ENCODE data around the gene SERPINE1.

SERPINE1 gene

DNA sequence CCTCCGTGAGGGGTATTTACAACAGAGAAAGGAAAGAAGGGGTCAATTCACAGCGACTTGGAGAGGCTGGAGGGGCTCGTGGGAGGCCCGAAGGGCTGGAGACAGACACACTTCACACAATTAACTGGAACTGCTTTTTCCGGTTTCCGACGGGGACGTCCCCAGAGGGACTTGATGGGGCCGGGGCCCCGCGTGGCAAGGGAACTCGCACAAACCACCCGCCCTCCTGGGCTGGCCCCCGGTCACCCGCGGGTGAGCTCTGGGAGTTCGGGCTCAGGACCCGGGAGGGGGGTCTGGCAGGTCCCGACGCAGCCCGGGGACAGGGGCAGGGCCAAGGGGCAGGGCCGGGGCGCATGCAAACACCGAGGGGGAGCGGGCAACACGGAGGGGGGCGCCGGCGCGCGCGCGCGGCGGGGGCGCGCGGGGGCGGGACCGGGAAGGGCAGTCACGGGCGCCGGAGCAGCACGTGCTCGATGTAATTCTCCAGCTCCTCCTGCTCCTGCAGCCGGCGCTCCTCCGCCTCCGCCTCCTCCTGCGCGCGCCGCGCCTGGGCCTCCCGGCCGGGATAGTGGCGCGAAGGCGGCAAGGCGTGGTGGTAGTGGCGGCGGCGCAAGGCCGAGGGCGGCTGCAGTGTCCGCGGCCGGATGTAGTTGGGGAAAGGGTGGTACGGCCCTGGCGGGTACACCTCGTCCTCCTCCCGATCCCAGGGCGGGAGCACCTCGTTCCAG, 35.8 kb downstream of the SERPINE1 start:
- no peaks in the 10 kb centered on the region for H3K9me3 ChIP-seq (ENCODE audit: low read length)
- H3K36me3 ChIP-seq (ENCODE audit: insufficient read depth, low read length), result peaks cover 16% of the 10 kb centered on the region
- H3K4me3 ChIP-seq (ENCODE audit: low read depth in 1 of 2, low read length in 2 of 2), result no peak overlapping the region
- H3K9ac ChIP-seq (ENCODE audit: low read length), result no peak overlapping the region
- H3K27ac ChIP-seq (ENCODE audit: low read depth, low read length), result no peak overlapping the region
- H3K4me1 ChIP-seq (ENCODE audit: insufficient read depth, low read length), result peaks cover 11% of the 10 kb centered on the region
- peaks cover 31 to 60% of the 10 kb centered on the region in 2 donors for H3K27me3 ChIP-seq (ENCODE audit: control insufficient read depth in 1 of 2, insufficient read depth in 2 of 2, low read length in 2 of 2)

GRCh38 chr7:101163279-101164070, 36.6 kb downstream of the SERPINE1 start:
- Histone ChIP-seq H3K36me3 (ENCODE audit: insufficient read depth, low read length) (peaks cover 9% of the 10 kb centered on the region), H3K9me3 (ENCODE audit: low read length) (no peaks in the 10 kb centered on the region), H3K27me3 (ENCODE audit: control insufficient read depth in 1 of 2, insufficient read depth in 2 of 2, low read length in 2 of 2) (peaks cover 39 to 68% of the 10 kb centered on the region in 2 donors), H3K9ac (ENCODE audit: low read length) (no peak overlapping the region), H3K27ac (ENCODE audit: low read depth, low read length) (no peak overlapping the region), H3K4me3 (ENCODE audit: low read depth in 1 of 2, low read length in 2 of 2) (no peak overlapping the region), H3K4me1 (ENCODE audit: insufficient read depth, low read length) (peaks cover 11% of the 10 kb centered on the region)

- Histone ChIP-seq H3K9ac (ENCODE audit: low read length) (no peak overlapping the region), H3K4me1 (ENCODE audit: insufficient read depth, low read length) (peaks cover 11% of the 10 kb centered on the region), H3K4me3 (ENCODE audit: low read depth in 1 of 2, low read length in 2 of 2) (no peak overlapping the region), H3K27ac (ENCODE audit: low read depth, low read length) (no peak overlapping the region), H3K36me3 (ENCODE audit: insufficient read depth, low read length) (peaks cover 9% of the 10 kb centered on the region), H3K27me3 (ENCODE audit: control insufficient read depth in 1 of 2, insufficient read depth in 2 of 2, low read length in 2 of 2) (peaks cover 47 to 76% of the 10 kb centered on the region in 2 donors), H3K9me3 (ENCODE audit: low read length) (no peaks in the 10 kb centered on the region)
Measured at GRCh38 chr7:101164071-101164840, 37.4 kb downstream of the SERPINE1 start.

DNA sequence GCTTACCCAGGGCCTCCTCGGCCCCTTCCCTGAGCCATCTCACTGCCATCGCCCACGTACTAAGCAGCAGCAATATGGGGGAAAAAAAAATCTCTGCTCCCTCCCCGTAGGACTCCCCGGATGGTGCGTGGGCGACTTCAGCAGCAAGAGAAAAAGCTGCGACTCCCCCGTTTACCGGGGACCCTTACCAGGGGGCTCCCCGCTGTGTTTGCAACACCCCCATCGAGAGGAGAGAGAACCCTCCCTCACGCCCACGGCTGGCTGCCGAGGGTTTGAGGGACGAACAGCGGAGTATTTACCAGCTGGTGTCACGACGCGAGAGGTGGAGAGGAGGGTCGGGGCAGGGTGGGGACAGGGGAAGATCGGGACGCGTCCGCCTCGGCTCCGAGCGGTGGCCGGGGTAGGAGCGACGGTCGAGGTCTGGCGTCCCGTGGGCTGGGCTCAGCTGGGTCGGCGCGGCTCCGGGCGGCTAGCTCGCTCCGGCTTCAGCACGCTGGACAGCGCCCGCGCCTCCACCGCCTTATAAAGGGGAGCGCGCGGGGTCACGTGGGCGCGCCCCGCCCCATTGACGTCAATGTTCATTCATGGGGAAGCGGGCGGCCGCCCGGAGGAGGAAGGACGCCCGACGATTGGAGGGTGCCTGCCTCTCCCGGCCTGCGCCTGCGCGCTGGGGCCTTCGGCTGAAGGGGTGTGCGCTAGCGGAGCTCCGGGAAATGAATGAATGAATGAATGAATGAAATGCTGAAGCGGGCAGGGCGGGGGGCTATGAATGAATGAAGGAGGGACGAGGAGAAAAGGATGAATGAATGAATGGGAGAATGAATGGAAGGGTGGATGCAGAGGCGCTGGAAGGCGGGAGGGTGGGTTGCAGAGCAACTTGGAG, 38.4 kb downstream of the SERPINE1 start, which contains the start of gene VGF:
Gene VGF, minus strand, starts transcription at position 495 of the 883 bp plus-strand sequence. CDS start 726 bp downstream, outside the sequence.
- H3K4me3 ChIP-seq (ENCODE audit: low read depth in 1 of 2, low read length in 2 of 2), result no peak within 1 kb of the TSS
- peaks cover 11% of the 10 kb centered on the region for H3K4me1 ChIP-seq (ENCODE audit: insufficient read depth, low read length)
- H3K27me3 ChIP-seq (ENCODE audit: control insufficient read depth in 1 of 2, insufficient read depth in 2 of 2, low read length in 2 of 2), result peaks cover 57 to 86% of the 10 kb centered on the region in 2 donors
- H3K9ac ChIP-seq (ENCODE audit: low read length), result no peak within 1 kb of the TSS
- H3K9me3 ChIP-seq (ENCODE audit: low read length), result no peaks in the 10 kb centered on the region
- H3K36me3 ChIP-seq (ENCODE audit: insufficient read depth, low read length), result peaks cover 4% of the 10 kb centered on the region
- H3K27ac ChIP-seq (ENCODE audit: low read depth, low read length), result no peak within 1 kb of the TSS

- H3K9ac ChIP-seq (ENCODE audit: low read length), result no peak overlapping the region
- H3K27ac ChIP-seq (ENCODE audit: low read depth, low read length), result no peak overlapping the region
- peaks cover 4% of the 10 kb centered on the region for H3K36me3 ChIP-seq (ENCODE audit: insufficient read depth, low read length)
- no peak overlapping the region for H3K4me3 ChIP-seq (ENCODE audit: low read depth in 1 of 2, low read length in 2 of 2)
- H3K9me3 ChIP-seq (ENCODE audit: low read length), result no peaks in the 10 kb centered on the region
- H3K27me3 ChIP-seq (ENCODE audit: control insufficient read depth in 1 of 2, insufficient read depth in 2 of 2, low read length in 2 of 2), result peaks cover 64 to 93% of the 10 kb centered on the region in 2 donors
- H3K4me1 ChIP-seq (ENCODE audit: insufficient read depth, low read length), result peaks cover 11% of the 10 kb centered on the region
Measured at GRCh38 chr7:101165958-101166647, 39.2 kb downstream of the SERPINE1 start.

- H3K36me3 ChIP-seq (ENCODE audit: insufficient read depth, low read length), result no peaks in the 10 kb centered on the region
- peaks cover 11% of the 10 kb centered on the region for H3K4me1 ChIP-seq (ENCODE audit: insufficient read depth, low read length)
- peaks cover 69 to 98% of the 10 kb centered on the region in 2 donors for H3K27me3 ChIP-seq (ENCODE audit: control insufficient read depth in 1 of 2, insufficient read depth in 2 of 2, low read length in 2 of 2)
- no peak overlapping the region for H3K4me3 ChIP-seq (ENCODE audit: low read depth in 1 of 2, low read length in 2 of 2)
- H3K9me3 ChIP-seq (ENCODE audit: low read length), result no peaks in the 10 kb centered on the region
- H3K27ac ChIP-seq (ENCODE audit: low read depth, low read length), result no peak overlapping the region
- no peak overlapping the region for H3K9ac ChIP-seq (ENCODE audit: low read length)
Measured at GRCh38 chr7:101166648-101166908, 39.7 kb downstream of the SERPINE1 start.

DNA sequence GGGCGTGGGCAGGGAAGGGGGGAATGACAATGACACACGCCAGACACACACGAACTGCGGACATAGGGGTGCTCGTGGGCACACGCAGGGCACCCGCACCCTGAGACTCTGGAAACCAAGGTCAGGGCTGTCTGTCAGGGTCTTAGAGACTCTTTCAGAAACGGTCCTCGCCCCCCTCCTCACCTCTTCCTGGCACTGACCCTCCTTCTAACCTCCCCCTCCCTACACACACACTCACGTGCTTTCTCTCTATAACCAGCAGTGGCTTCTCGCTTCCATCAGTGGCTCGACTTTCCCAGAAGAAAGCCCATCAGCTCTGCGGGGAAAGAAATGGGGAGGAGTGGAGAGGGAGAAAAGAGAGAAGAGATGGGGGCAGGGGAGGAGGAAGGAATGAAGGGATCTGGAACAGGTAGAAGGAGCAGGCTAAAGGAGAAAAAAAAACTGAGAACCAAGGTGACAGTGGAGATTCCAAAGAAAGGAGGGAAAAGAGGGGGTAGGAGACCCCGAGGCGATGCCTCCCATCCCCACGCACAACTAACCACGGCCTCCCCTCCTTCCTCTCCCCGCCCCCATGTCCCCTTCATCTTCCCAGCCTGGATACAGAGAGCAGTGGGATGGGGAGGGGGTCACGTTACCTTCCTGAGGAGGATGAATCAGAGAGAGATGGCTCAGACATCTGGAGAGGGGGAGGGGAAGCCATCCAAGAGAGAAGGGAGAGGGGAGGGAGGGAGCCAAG, 40.2 kb downstream of the SERPINE1 start:
- H3K9me3 ChIP-seq (ENCODE audit: low read length), result no peaks in the 10 kb centered on the region
- H3K27ac ChIP-seq (ENCODE audit: low read depth, low read length), result no peak overlapping the region
- no peak overlapping the region for H3K9ac ChIP-seq (ENCODE audit: low read length)
- H3K4me1 ChIP-seq (ENCODE audit: insufficient read depth, low read length), result peaks cover 11% of the 10 kb centered on the region
- H3K36me3 ChIP-seq (ENCODE audit: insufficient read depth, low read length), result no peaks in the 10 kb centered on the region
- H3K27me3 ChIP-seq (ENCODE audit: control insufficient read depth in 1 of 2, insufficient read depth in 2 of 2, low read length in 2 of 2), result peaks cover 71 to 98% of the 10 kb centered on the region in 2 donors
- H3K4me3 ChIP-seq (ENCODE audit: low read depth in 1 of 2, low read length in 2 of 2), result no peak overlapping the region

DNA sequence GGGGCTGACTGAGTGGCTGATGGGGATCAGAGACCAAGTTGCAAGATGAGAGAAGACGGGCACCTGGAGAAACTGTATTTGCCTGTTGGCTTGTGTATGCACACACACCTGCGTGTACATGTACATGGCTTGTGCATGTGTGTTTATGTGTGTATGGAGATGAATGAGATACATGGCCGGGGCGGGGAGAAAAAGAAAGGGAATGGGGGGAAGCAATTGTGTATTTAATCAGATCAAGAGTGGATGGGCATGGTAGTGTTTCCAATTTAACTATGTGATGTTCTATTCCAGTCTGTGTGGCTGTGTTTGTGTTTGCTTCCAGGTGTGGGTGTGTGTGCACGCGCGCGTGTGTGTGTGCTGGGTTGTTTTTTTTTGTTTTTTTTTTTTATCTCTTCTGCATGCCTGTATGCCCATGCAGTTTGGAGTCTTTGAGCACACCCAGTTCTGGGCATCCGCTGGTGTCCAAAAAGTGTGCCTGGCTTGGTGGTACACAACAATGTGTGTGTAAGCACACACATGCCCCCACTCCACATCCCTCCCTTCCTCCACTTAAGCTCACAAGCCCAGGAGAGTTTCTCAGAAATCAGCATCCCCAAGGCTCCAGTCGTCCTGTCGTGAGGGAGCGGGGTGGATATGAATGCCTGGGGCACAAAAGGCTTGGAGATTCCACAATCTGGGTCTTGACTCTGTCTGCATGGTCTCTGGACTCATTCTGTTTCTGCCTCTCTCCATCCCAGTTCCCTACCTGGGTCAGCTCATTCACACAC, 40.9 kb downstream of the SERPINE1 start:
- peaks cover 11% of the 10 kb centered on the region for H3K4me1 ChIP-seq (ENCODE audit: insufficient read depth, low read length)
- H3K9me3 ChIP-seq (ENCODE audit: low read length), result no peaks in the 10 kb centered on the region
- H3K4me3 ChIP-seq (ENCODE audit: low read depth in 1 of 2, low read length in 2 of 2), result no peak overlapping the region

DNA sequence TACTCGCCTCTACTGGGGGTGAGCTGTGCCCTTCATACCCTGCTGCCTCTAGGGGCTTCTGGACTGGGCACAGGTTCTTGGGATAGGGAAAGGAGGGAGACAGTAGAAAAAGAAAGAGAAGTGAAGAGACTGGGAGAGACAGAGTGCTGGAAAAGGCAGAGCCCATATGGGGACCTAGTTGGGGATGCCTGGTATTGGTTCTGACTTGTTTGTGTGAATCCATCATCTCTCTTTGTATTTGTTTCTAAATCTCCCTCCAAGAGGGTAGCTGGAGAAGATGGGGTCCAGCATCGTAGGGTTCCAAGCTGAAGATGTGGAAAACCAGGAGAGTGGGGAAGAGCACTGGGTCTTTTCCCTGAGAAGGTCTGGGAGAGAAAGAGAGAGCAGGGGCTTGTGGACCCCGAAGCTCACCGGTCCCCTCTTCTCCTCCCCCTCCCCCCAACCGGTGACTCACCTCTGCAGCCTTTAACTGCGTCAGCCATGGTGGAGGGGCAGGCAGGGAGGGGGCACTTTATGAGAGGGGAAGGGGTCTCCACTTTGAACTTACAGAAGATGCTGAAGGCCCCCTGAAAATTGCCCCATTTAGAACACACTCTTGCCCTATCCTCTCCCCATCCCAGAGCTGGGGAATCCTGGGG, 41.6 kb downstream of the SERPINE1 start:
- Histone ChIP-seq H3K4me3 (ENCODE audit: low read depth in 1 of 2, low read length in 2 of 2) (no peak overlapping the region), H3K9me3 (ENCODE audit: low read length) (no peaks in the 10 kb centered on the region), H3K36me3 (ENCODE audit: insufficient read depth, low read length) (no peaks in the 10 kb centered on the region), H3K27ac (ENCODE audit: low read depth, low read length) (no peak overlapping the region), H3K27me3 (ENCODE audit: control insufficient read depth in 1 of 2, insufficient read depth in 2 of 2, low read length in 2 of 2) (peaks cover 75 to 99% of the 10 kb centered on the region in 2 donors), H3K9ac (ENCODE audit: low read length) (no peak overlapping the region), H3K4me1 (ENCODE audit: insufficient read depth, low read length) (peaks cover 17% of the 10 kb centered on the region)

More for the DNA sequence above, 40.9 kb downstream of the SERPINE1 start:
- no peak overlapping the region for H3K27ac ChIP-seq (ENCODE audit: low read depth, low read length)
- no peaks in the 10 kb centered on the region for H3K36me3 ChIP-seq (ENCODE audit: insufficient read depth, low read length)
- H3K27me3 ChIP-seq (ENCODE audit: control insufficient read depth in 1 of 2, insufficient read depth in 2 of 2, low read length in 2 of 2), result peaks cover 70 to 98% of the 10 kb centered on the region in 2 donors
- H3K9ac ChIP-seq (ENCODE audit: low read length), result no peak overlapping the region

Measured in muscle layer of colon (tissue), 2 donors.